Astrocyte (in vitro differentiated cells and primary cell): ENCODE measurements around the gene CXCL11. TPM values are rescaled to one million over a fixed set of nuclear protein-coding genes. Genes with fewer than 3 reads are reported as not detected.

Experiments used
- DNase-seq: peaks from one replicate; pipeline ENCODE4 v3.0.0-alpha.2; 2010; ENCODE audit warnings: low read depth
- FAIRE-seq: peaks from 2 replicates; lab custom pipeline; 2011; peaks lifted over from hg19 to GRCh38; lab: Jason Lieb, UNC
- H2AFZ ChIP-seq: 2 replicates; pipeline ENCODE4 v1.6.0; 2012; ENCODE audit warnings: low read depth, low read length, inconsistent platforms
- H3K27ac ChIP-seq: 2 replicates; pipeline ENCODE4 v1.5.1; 2011; ENCODE audit warnings: low read depth, low read length, inconsistent platforms
- H3K27me3 ChIP-seq: 2 replicates; pipeline ENCODE4 v1.6.0; 2011; ENCODE audit warnings: low read length, inconsistent platforms; ENCODE audit not compliant: insufficient read depth
- H3K36me3 ChIP-seq: 2 replicates; pipeline ENCODE4 v1.5.1; 2011; ENCODE audit warnings: low read length, inconsistent platforms; ENCODE audit not compliant: insufficient read depth
- H3K4me1 ChIP-seq: 2 replicates; pipeline ENCODE4 v1.5.1; 2011; ENCODE audit warnings: low read length, inconsistent platforms; ENCODE audit not compliant: insufficient read depth
- H3K4me2 ChIP-seq: 2 replicates; pipeline ENCODE4 v1.6.0; 2012; ENCODE audit warnings: low read length, inconsistent platforms
- H3K4me3 ChIP-seq: 2 replicates; pipeline ENCODE4 v1.5.1; 2011; ENCODE audit warnings: low read depth, mild to moderate bottlenecking, low read length, inconsistent platforms; ENCODE audit not compliant: insufficient read depth
- H3K79me2 ChIP-seq: 2 replicates; pipeline ENCODE4 v1.6.0; 2012; ENCODE audit warnings: mild to moderate bottlenecking, low read length, inconsistent platforms; ENCODE audit not compliant: insufficient read depth
- H3K9ac ChIP-seq: 2 replicates; pipeline ENCODE4 v1.6.0; 2012; ENCODE audit warnings: mild to moderate bottlenecking, low read length, inconsistent platforms
- H3K9me3 ChIP-seq: 2 replicates; pipeline ENCODE4 v1.5.1; 2012; ENCODE audit warnings: low read depth, mild to moderate bottlenecking, low read length, inconsistent platforms; ENCODE audit not compliant: insufficient read depth
- H4K20me1 ChIP-seq: 2 replicates; pipeline ENCODE4 v1.6.0; 2012; ENCODE audit warnings: low read length, inconsistent platforms; ENCODE audit not compliant: insufficient read depth
- H3K27ac Mint-ChIP-seq: one replicate; pipeline ENCODE4 v1.8.0; 2021; ENCODE audit warnings: mild to moderate bottlenecking, mixed read lengths; ENCODE audit not compliant: unreplicated experiment
- H3K27me3 Mint-ChIP-seq: one replicate; pipeline ENCODE4 v1.8.0; 2021; ENCODE audit warnings: low read depth, mixed read lengths; ENCODE audit not compliant: unreplicated experiment
- H3K36me3 Mint-ChIP-seq: one replicate; pipeline ENCODE4 v1.8.0; 2021; ENCODE audit warnings: low read depth, mixed read lengths; ENCODE audit not compliant: unreplicated experiment
- H3K4me1 Mint-ChIP-seq: one replicate; pipeline ENCODE4 v1.8.0; 2021; ENCODE audit warnings: low read depth, mixed read lengths; ENCODE audit not compliant: unreplicated experiment
- H3K4me3 Mint-ChIP-seq: one replicate; pipeline ENCODE4 v1.8.0; 2021; ENCODE audit warnings: mild to moderate bottlenecking, moderate library complexity, mixed read lengths; ENCODE audit not compliant: unreplicated experiment
- H3K9me3 Mint-ChIP-seq: one replicate; pipeline ENCODE4 v1.8.0; 2021; ENCODE audit warnings: mild to moderate bottlenecking, mixed read lengths; ENCODE audit not compliant: unreplicated experiment
- EZH2 ChIP-seq: IDR thresholded peaks from 2 replicates; pipeline ENCODE4 v1.6.1; 2012; ENCODE audit warnings: mild to moderate bottlenecking, low read length, inconsistent platforms; ENCODE audit not compliant: insufficient read depth
- total RNA-seq: library from RNA; stranded (reverse); gene quantifications from 2 replicates; pipeline ENCODE4 v1.2.1, GENCODE V29; 2021
- TF ChIP-seq, protein P1 (sequence below): IDR thresholded peaks from 2 replicates; pipeline ENCODE4 v1.5.1; 2011; ENCODE audit warnings: low read depth, mild to moderate bottlenecking, inconsistent platforms, low read length, moderate library complexity; ENCODE audit not compliant: insufficient read depth

Gene CXCL11
- total RNA-seq, 1 donor from 2014 or later, result 5.8 TPM

DNA sequence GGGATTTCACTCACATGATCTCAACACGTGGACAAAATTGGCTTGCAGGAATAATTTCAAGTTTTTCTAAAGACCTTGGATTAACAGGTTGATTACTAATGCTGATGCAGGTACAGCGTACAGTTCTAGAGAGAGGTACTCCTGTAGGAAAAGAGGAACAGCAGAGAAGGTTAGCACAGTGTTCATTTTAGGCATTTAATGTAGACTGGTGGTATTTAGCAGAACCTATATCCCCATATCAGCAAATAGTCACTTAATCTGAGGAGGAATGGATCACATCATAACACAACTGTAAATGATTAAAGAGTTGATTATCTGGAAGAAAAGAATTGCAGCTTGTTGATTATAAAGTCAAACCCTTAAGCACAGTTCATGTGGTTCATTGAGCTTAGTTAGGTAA, 13.2 kb downstream of the CXCL11 start:
- TF ChIP-seq, protein P1, sequence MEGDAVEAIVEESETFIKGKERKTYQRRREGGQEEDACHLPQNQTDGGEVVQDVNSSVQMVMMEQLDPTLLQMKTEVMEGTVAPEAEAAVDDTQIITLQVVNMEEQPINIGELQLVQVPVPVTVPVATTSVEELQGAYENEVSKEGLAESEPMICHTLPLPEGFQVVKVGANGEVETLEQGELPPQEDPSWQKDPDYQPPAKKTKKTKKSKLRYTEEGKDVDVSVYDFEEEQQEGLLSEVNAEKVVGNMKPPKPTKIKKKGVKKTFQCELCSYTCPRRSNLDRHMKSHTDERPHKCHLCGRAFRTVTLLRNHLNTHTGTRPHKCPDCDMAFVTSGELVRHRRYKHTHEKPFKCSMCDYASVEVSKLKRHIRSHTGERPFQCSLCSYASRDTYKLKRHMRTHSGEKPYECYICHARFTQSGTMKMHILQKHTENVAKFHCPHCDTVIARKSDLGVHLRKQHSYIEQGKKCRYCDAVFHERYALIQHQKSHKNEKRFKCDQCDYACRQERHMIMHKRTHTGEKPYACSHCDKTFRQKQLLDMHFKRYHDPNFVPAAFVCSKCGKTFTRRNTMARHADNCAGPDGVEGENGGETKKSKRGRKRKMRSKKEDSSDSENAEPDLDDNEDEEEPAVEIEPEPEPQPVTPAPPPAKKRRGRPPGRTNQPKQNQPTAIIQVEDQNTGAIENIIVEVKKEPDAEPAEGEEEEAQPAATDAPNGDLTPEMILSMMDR, result no peak
- TF ChIP-seq EZH2, result no peak
- H3K4me1 Mint-ChIP-seq, result peaks cover 2% of the 10 kb centered on the region
- H3K4me3 Mint-ChIP-seq, result no peak overlapping the region
- no peak for FAIRE-seq
- no peak overlapping the region for H3K27ac ChIP-seq
- peaks cover 3% of the 10 kb centered on the region for H3K9me3 Mint-ChIP-seq
- no peaks in the 10 kb centered on the region for H4K20me1 ChIP-seq
- H3K4me2 ChIP-seq, result no peak overlapping the region
- H3K27me3 Mint-ChIP-seq, result peaks cover 6% of the 10 kb centered on the region
- H3K4me3 ChIP-seq, result no peak overlapping the region
- H3K79me2 ChIP-seq, result no peaks in the 10 kb centered on the region
- H3K9me3 ChIP-seq, result no peaks in the 10 kb centered on the region
- DNase-seq, result no peak
- no peak overlapping the region for H3K27ac Mint-ChIP-seq
- no peaks in the 10 kb centered on the region for H3K36me3 ChIP-seq
- H3K4me1 ChIP-seq, result no peaks in the 10 kb centered on the region
- H3K27me3 ChIP-seq, result peaks cover 8% of the 10 kb centered on the region
- H2AFZ ChIP-seq, result no peak overlapping the region
- no peaks in the 10 kb centered on the region for H3K36me3 Mint-ChIP-seq
- H3K9ac ChIP-seq, result no peak overlapping the region

DNA sequence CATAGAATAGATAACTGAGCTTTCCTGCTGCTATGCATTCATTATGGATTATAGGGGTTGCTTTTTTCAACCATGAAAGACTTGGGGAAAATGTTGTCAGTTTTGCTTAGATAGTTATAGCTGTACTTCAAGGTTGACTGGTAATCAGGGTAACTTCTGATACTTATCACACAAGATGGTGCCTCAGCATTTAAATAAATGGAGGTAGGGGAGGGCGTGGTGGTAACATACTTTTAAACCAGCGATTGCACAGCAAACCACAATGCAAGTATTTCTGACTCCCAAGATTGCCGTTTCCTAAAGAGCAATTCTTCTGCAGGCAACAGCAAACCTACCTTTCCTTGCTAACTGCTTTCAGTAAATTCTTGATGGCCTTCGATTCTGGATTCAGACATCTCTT, 13.8 kb downstream of the CXCL11 start:
- Histone ChIP-seq H3K4me2 (no peak overlapping the region), H3K9me3 (no peaks in the 10 kb centered on the region), H3K4me3 (no peak overlapping the region), H3K4me1 (no peaks in the 10 kb centered on the region), H3K79me2 (no peaks in the 10 kb centered on the region), H4K20me1 (no peaks in the 10 kb centered on the region), H3K36me3 (no peaks in the 10 kb centered on the region), H3K27ac (no peak overlapping the region), H3K9ac (no peak overlapping the region), H2AFZ (no peak overlapping the region), H3K27me3 (peaks cover 8% of the 10 kb centered on the region)
- TF ChIP-seq, protein P1, result no peak
- no peak for TF ChIP-seq EZH2
- no peaks in the 10 kb centered on the region for H3K36me3 Mint-ChIP-seq
- peaks cover 2% of the 10 kb centered on the region for H3K4me1 Mint-ChIP-seq
- FAIRE-seq (no peak), DNase-seq (no peak)
- H3K27me3 Mint-ChIP-seq, result peaks cover 6% of the 10 kb centered on the region
- H3K4me3 Mint-ChIP-seq, result no peak overlapping the region
- H3K9me3 Mint-ChIP-seq, result peaks cover 3% of the 10 kb centered on the region
- no peak overlapping the region for H3K27ac Mint-ChIP-seq

DNA sequence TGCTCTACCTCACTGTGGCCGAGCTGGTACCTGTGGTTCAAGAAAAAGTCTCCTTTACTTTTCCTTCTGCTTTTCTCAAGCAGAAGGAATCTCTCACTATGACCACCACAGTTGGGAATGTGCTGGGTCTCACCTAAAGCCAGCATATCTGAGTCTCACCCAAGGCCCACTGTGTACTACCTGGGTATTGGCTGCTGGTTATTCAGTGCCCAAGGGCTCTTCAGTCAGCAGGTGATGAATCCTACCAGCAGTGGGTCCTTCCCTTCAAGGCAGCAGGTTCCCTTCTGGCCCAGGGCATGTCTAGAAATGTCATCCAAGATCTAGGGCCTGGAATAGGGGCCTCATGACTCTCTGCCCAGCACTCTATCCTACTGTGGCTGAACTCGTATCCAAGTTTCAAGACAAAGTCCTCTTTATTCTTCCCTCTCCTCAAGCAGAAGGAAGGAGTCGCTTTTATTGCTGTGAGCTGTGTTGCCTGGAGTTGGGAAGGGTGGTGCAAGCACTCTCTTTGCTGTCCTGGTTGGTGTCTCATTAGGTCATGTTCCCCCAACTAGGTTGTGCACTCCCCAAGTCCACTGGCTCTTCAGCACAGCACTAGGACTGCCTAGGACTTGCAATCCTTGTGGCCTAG, 18.7 kb downstream of the CXCL11 start:
- Histone ChIP-seq H3K9me3 (no peaks in the 10 kb centered on the region), H3K27ac (no peak overlapping the region), H3K79me2 (no peaks in the 10 kb centered on the region), H3K4me2 (no peak overlapping the region), H3K4me1 (peaks cover 4% of the 10 kb centered on the region), H4K20me1 (no peaks in the 10 kb centered on the region), H2AFZ (no peak overlapping the region), H3K4me3 (no peak overlapping the region), H3K9ac (no peak overlapping the region), H3K27me3 (peaks cover 7% of the 10 kb centered on the region), H3K36me3 (no peaks in the 10 kb centered on the region)
- DNase-seq, result no peak
- peaks cover 3% of the 10 kb centered on the region for H3K9me3 Mint-ChIP-seq
- peaks cover 10% of the 10 kb centered on the region for H3K4me1 Mint-ChIP-seq
- no peak overlapping the region for H3K27ac Mint-ChIP-seq
- peaks cover 6% of the 10 kb centered on the region for H3K27me3 Mint-ChIP-seq
- no peak overlapping the region for H3K4me3 Mint-ChIP-seq
- no peaks in the 10 kb centered on the region for H3K36me3 Mint-ChIP-seq
- FAIRE-seq, result no peak
- TF ChIP-seq, protein P1, result no peak
- TF ChIP-seq EZH2, result no peak
